ENCODE measurements around the gene D2HGDH.

DNA sequence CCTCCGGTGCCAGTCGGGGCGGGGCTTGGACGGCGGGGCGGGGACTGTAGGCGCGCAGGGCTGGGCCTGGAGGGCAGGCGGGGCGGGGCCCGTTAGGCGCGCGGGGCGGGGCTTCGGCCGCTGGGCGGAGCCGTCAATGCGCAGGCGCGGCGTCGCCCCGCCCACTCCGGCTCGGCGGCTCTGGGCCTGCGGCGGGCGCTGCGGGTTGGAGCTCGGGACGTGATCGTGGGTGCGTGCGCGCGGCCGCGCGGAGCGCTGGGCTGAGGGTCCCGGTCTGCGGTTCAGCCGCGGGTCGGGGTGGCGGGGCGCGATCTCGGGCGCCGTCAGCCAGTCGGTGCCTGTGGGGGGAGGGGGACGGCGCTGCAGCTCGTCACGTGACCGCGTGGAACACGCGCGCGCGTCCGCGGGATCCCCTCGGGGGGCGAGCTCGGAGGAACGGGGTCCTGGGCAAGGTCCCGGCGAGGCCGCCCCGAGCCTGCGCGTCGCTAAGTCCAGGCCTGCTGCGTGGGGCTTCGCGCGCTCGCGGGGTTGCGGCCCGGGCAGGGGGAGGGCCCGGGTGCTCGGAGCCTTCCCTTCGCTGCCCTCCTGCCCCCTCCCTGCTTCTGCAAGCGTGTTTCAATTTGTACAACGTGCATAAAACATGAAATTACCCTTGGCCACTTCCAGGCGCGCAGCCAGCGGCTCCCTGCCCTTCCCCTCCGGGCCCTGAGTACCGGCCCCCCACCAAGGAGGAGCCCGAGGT lies at the start of gene D2HGDH:
- TF ChIP-seq CTCF (IDR thresholded peaks at IDR 0.05; ENCODE audit: low read depth, low read length, poor library complexity, severe bottlenecking) (no peak), EZH2phosphoT487 (IDR thresholded peaks at IDR 0.05; ENCODE audit: borderline replicate concordance, low read length) (no peak)

All from DOHH2 (cell line).